GM19035 (cell line): ENCODE measurements around the gene POTEI.
"Not testable (repeated sequence)": the region's sequence is repeated elsewhere in the genome, so short reads cannot be mapped to it uniquely, and the experiment has no call there.

Experiments
- ATAC-seq: cut with Tn5 transposase; IDR thresholded peaks from one replicate; pipeline ENCODE4 v1.9.1; 2021; ENCODE audit not compliant: unreplicated experiment

Gene POTEI

DNA sequence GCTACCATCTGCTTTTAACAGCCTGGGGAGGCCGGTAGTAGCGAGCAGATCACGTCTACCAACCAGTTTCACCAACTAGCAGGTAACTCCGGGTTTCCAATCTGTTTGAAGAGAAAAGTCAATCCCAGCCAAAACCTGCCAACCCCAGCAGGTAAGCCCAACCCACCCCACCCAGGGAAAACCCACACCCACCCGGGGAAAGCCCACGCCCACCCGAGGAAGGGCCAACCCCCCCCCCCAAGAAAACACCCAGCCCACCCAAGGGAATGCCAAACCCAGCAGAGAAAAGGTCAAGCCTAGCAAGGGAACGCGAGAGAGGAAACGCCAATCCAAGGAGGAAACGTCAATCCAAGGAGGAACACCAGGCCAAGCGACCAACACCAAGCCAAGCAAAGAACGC lies at the start of gene POTEI:
Gene POTEI (minus strand): TSS at position 101 of the 400 bp plus-strand sequence. CDS start 93 bp downstream, at position 8.
- not testable (repeated sequence) for ATAC-seq

DNA sequence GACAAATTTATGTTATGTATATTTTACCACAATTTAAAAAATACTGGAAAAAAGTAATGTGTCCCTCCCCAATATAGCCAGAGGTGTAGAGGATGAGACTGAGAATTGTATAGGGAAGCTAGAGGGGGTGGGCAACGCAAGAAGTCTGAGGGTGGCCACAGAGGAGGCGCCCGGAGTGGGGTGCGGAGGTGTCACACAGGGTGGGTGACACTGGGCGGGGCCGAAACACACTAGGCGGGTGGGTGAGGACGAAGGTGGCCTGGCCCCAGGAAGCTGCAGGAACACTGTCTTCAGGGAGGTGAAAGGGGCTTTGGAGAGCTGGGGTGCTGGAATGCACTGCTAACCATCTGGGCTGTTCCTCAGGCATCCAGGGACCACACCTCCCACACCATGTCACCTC lies 47.3 kb upstream of the POTEI start:
- ATAC-seq, result not testable (repeated sequence)

DNA sequence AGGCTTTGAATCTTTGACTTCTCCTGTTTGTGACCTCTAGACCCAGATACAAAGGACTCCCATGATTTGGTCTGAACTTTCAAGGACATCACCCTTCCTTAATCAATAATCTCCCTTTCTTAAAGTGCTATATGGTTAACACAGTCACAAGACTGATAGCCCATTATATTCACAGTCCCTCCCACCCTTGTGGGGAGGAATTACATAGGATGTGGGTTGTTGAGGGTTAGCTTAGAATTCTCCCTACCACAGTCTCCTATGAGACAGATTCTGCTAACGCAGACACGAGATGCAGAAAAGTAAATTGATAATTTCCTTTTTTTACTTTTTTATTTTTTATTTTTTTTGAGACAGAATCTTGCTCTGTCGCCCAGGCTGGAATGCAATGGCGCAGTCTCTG lies 45.0 kb upstream of the POTEI start:
- not testable (repeated sequence) for ATAC-seq

DNA sequence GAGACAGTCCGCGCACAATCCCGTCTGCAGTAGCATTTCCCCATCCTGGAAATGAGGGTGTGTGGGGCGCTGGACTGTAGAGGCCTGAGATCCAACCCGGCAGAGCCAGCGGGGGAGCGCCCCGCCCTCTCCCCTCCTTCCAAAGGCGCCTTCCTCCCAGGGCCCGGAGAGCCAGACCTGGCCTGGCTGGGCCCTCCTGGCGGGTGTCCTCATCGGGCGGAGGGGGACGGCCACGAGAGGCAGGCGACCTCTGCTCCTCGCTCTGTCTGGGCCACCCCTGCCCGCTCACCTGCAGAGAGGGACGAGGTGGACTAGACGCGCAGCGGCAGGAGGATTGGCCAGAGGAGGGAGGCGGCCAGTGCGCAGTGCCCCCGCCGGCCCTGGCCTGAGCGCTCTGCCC lies 40.3 kb upstream of the POTEI start:
- ATAC-seq, result not testable (repeated sequence)

DNA sequence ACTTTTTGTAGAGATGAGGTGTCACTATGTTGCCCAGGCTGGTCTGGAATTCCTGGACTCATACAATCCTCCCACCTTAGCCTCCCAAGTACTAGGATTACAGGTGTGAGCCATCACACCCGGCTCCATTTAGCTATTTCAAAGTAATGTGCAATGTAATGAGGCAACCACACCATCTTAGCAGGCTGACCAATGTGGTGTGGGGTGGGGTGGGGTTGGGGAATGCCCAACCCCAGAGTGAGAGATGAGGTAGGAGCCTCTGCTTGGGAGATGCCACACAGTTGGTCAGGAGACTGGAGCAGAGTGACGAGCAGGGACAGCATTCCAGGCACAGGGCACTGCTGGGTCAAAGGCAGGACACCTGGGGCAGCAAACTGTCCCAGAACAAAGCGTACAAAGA lies 39.3 kb upstream of the POTEI start:
- not testable (repeated sequence) for ATAC-seq

DNA sequence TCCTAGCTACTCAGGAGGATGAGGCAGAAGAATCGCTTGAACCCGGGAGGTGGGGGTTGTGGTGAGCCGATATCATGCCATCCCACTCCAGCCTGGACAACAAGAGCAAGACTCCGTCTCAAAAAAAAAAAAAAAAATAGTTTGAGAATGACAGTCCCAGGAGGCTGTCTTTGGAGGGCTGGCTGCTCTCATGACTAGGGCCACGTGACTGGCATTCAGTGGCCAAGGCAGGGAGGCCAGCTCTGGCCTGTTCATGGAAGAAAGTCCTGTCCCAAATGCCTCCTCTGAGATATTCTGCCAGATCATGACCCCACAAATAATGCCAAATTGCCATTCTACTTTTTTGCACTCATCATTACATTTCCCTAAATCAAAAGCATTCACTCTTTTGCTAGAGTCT lies 35.9 kb upstream of the POTEI start:
- ATAC-seq, result not testable (repeated sequence)

DNA sequence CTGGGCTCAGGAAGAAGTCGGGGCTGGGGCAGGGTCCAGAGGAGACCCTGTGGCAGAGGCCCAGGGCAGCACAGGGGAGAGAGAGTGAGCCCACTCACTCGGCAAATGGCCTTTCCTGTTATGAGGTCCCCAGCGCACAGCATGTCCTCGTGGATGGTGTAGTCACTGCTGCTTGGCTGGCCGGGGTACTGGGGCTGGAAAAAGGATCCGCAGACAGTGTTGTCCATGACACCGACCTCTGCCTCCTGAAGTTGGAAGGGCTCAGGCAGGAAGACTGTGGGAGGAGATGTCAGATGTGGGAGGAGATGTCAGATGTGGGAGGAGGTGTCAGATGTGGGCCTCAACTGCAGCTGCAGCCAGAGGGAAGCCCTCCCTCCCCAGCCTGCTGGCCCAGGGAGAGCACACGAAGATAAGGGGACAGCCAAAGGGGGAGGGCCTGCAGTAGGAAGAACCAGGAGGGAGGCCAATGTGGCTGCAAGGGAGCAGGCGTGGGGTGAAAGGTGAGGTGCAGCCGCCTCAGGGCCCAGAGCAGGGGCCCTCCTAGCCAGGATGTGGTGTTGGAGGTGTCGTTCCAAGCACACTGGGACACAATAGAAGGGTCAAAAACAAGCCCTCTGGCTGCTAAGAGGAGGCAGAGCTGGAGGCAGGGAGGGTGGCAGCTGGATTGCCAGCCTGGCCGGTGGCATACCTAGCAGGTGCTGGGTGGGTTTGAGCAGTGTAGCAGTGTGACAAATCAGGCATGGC lies 34.8 kb upstream of the POTEI start:
- ATAC-seq, result not testable (repeated sequence)

DNA sequence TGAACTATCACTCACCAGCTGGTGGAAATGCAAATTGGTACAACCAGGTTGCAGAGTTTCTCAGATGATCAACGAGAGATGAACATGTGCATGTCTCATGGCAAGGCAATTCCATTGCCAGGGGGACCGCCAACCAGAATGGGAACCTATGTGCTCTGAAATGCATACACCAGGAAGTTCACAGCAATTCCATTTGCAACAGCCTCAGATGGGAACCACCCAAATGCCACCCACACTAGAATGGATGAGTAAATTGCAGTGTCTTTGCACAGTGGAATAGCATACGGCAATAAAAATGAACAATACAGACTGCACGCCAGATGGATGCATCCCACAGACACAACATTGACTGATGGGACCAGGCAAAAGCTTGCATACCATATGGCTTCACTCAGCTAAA lies 33.7 kb upstream of the POTEI start:
- ATAC-seq, result not testable (repeated sequence)

DNA sequence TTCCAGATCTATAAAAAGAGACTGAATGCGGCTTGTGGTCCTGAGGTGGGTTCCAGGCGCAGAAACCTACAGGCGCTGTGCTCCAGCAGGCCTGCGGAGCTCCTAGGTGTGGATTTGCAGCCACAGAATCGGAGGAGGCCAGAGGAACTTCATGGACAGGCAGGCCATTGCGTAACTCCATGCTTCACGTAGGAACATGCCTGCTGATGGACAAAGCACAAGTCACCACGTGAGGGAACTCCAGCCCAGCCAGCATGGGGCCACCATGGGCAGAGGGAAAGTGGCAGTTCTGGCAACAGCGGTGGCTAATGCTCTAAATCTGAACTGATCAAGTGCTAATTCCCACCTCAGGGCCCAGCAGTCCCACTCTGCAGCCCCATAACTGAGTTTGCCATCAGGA lies 29.1 kb upstream of the POTEI start:
- ATAC-seq, result not testable (repeated sequence)

DNA sequence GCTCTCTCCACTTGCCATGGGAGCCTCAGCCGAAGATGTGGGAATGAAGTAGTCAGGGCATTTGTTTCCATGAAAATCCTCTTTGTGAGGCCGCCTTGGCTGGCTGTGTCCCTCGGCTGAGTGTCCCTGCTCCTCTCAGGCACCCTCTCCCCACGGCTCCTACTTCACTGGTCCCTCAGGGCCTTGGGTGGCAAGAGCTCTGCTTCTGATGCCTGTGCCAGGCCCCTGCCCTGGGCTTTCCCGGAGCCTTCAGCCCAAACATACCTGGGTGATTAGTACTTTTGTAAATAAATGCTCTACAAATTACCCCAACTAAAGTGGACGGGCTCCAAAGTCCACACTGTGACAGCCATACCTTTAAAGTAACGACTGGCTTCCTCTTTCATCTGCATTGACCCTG lies 27.5 kb upstream of the POTEI start:
- ATAC-seq, result not testable (repeated sequence)

DNA sequence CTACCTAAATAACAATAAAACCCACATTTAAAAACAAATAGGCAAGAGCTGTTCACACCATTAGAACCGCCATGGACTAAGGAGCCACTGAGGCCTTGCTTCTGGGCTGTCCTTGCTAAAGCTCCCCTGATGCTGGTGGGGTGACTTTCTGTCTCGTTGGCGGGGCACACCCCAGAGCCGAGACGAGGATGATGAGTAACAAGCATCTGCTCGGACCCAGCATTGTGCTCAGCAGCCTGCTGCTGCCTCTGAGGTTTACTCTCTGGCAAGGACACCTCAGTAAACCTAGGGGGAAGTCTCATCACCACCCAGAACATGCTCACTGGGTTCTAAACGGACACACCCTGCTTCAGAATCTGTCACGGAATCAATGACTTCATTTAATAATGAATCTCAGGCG lies 22.5 kb upstream of the POTEI start:
- ATAC-seq, result not testable (repeated sequence)

DNA sequence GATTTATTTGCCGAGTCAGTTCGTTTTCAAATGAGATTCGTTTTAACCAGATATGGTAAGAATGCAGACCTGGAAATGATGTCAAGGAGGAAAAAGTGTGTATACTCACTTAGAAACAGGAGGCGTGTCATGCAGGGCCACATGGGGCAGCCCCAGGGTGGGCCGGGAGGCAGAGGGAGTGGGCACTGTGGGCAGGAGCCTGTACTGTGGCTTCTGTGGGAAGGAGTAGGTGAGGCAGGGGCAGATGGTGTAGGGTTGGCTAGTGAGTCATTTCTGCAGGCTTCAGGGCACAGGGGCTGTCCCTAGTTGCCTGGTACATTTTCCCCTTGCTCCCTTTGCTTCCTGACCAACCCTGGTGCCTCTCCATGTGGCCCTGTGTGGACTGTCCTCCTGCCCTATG lies 22.1 kb upstream of the POTEI start:
- ATAC-seq, result not testable (repeated sequence)

DNA sequence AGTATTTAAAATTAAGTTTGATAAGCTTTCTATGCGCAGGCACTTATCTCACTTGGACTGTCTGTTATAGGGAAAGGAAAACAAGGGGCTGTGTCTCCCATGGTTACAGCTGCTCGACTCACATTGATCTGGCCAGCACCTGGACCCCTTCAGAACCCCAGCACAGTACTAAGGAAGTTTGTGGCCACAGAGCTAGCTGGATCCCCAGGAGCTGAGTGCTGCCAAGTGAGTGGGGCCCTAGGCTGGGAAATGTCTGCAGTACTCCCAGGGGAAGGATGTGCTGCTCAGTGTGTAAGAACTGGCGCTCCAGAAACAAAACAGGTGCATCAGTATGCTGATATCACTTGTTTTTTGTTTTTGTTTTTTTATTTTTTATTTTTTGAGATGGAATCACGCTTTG lies 21.1 kb upstream of the POTEI start:
- not testable (repeated sequence) for ATAC-seq

DNA sequence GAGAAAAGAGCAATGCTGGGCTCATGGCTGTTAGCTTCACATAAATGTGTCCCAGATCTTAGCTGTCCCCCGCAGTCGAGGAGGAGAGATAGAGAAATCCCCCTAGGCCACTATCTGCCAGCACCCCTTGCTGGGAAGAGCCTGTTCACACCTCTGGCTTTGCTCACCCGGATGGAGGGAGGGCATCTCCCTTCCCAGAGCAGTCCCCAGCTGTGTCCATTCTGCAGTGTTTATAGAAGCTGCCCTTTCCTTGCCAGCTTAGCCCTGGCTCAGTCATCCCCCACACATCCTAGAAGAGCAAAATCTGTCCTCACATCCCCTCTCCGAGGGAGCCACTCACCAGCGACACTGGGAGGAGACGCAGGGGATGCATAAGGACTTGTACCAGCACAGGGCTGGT lies 20.4 kb upstream of the POTEI start:
- not testable (repeated sequence) for ATAC-seq

DNA sequence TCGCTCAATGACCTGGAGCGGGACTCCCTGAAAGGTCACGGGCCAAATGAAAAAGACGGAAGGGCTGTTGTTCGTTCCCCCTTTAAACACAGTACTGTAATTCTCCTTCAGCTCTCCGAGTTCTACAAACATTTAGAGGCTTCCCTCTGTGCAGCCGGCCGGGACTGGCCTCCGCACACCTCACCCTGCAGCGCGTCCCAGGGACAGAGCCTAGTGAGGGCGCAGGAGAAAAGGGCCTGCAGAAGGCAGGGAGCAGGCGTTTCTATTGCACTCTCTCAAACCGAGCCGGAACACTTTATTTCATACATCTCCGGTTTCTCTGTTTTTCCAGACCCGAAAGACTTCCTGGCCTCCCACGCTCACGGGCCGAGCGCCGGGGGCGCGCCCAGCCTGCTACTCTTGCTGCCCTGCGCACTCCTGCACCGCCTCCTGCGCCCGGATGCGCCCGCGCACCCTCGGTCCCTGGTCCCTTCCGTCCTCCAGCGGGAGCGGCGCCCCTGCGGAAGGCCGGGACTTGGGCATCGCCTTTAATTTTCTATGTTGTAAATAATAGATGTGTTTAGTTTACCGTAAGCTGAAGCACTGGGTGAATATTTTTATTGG lies 18.3 kb upstream of the POTEI start:
- ATAC-seq, result not testable (repeated sequence)

DNA sequence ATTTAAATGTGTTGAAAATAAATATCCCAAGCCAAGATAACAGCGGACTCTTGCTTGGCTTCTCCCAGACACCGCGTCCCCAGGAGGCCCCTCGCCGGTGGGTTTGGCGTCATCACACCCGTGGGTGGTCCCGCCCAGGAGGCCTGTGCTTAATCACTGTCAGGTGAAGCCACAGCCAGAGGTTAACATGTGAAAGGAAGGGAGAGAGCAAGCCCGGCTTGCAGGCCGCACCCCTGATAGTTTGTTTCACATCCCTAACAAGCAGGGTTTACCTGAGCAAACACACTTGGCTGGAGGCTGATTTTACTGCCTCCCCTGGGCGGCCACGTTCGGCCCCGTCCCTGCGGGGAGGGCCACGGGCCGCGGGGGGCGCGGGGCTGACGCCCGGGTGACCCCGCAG lies 13.3 kb upstream of the POTEI start:
- ATAC-seq, result not testable (repeated sequence)

DNA sequence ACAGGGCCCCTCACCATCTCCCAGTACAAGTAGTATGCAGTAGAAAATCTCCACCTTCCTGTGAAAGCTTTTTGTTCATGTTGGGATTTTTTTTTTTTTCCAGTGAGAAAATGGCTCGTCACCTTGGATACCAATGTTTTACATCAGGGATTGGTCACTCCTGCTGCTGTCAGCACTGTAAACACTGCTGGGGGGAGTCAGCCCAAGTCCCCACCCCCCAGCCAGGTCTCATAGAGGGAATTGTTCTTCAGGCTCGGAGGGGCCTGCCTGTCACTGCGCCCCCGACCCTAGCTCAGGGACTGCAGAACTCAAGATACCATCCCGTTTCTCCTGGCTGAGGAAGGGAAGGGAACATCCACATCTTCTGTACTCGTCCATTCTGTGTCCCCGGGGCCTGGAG lies 11.9 kb upstream of the POTEI start, which contains the start of gene CFC1B:
Gene CFC1B (plus strand): TSS at position 231 of the 400 bp plus-strand sequence. CDS start 263 bp downstream, outside the sequence.
- not testable (repeated sequence) for ATAC-seq

DNA sequence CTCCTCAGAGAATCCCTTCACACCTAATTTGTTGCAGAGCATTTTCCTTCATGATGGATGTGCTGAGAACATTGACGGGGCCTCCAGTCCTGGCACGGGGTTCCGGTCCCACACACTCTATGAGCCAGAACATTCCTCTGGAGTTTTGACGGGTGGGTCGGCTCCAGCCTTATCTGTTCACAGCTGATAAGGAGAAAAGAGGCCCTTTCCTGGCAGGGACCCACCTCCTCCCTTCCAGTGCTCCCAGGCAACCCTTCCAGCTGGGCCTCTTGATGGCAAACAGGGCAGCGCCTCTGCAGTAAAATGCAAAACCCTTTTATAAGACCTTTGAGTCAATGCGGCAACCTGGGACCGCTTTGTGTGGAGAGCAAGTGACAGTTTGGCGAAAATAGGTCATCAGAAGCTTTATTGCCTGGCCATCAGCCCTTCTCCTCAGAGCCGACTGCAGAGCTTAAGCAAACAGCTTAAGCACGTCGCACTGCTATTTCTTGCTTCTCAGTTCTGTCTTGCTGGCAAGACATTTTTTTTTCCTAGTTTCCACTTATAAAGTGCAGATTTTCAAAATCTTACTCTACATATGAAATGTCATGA lies 9.5 kb upstream of the POTEI start:
- not testable (repeated sequence) for ATAC-seq

DNA sequence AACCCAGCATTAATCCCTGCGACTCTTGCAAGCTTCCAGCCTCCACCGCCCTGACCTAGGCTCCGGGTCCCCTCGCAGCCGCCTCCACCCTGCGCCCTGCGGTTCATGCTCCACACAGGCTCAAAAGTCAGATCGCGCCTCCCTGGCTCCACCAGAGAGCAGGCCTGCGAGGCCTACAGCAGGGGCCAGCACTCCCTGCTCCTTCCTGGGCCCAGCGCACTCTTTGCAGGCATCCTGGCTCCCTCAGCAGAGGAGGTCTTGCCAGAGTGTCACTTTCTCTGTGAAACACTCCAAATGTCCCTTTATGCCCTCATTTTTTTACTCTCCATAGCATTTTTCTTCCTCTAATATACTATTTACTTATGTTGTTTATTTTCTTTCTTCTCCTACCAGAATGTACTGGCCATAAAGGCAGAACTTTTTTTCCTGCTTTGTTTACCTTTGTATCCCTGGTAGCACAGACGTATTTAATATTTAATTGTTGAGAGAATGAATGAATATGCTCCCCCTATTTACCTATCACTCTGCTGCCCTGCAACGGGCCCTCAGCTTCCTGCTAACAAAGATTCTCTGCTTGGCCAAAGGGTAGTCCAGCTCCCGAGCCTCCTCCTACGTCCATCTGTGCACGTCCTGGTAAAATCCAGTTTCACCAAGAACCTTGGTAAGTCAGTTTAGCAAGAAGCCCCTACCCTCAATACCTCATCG lies 2.8 kb upstream of the POTEI start:
- not testable (repeated sequence) for ATAC-seq

DNA sequence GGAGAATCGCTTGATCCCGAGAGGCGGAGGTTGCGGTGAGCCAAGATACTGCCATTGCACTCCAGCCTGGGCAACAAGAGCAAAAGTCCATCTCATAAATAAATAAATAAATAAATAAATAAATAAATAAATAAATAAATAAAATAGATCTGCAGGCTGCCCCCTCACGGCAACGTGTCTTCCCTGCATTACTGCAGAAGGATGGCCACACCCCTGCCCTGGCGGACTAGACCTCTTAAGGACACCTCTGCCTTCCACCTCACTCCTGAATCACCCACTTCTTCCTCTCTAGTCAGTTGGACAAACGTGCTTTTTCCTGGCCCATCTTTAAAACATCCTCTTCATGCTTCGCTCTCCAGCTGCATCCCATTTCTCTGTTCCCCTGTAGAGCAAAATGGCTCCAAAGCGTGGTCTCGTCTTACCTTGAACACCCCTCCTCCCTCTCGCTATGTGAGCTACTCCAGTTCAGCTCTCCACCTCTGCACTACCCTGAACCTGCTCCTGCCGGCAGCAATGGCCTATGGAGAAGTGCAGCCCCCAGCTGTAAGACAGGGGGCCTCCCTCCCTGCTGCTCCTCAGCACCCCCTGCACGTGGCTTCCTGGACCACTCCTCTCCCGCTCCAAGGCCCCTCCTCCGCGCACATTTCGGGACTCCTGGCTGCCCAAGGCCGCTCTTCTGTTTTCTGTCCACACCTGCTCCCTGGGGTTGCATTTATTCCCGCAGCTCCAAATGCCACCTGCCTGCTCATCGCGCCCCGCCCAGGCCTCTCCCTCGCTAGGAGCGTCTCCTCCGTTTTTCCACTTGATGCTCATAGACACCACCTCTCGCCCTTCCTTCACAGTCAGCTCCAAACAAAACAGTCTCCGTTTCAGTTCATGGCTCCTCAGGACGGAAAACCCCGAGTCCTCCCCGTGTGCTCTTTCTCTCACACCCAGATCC lies 1.9 kb upstream of the POTEI start:
- ATAC-seq, result not testable (repeated sequence)
